Measurements from ENCODE around the gene OR52K2.
"Not testable (repeated sequence)": the region's sequence is repeated elsewhere in the genome, so short reads cannot be mapped to it uniquely, and the experiment has no call there.

The OR52K2 gene

DNA sequence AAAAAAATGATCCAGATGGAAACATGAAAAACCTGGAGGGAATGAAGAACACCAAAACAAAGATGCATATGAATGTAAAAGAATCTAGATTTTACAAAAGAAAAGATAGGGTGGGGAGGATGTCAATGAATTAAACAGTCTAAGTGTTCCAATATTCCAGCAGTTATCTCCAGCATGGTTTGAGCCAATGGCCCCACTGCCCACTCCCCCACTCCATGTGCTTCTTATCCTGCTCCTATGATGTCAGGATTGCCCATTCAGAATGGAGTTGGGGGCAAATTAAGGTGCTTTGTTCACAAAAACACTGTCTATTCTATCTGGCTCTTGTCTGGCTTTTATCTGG lies 32.1 kb downstream of the OR52K2 start:
- no peak for DNase-seq

- DNase-seq = peak in 1 of 2 donors; percentile 9
Observed at GRCh38 chr11:4482445-4482844, 33.4 kb downstream of the OR52K2 start, which contains the start of gene OR52K1. Gene OR52K1, plus strand, starts transcription at chr11:4482646. Its CDS starts 6,255 bp downstream, at chr11:4488901.

- DNase-seq = no peak
Observed at GRCh38 chr11:4484310-4484709, 35.2 kb downstream of the OR52K2 start.

GRCh38 chr11:4491405-4491804 lies 42.3 kb downstream of the OR52K2 start:
- not testable (repeated sequence) for DNase-seq

DNA sequence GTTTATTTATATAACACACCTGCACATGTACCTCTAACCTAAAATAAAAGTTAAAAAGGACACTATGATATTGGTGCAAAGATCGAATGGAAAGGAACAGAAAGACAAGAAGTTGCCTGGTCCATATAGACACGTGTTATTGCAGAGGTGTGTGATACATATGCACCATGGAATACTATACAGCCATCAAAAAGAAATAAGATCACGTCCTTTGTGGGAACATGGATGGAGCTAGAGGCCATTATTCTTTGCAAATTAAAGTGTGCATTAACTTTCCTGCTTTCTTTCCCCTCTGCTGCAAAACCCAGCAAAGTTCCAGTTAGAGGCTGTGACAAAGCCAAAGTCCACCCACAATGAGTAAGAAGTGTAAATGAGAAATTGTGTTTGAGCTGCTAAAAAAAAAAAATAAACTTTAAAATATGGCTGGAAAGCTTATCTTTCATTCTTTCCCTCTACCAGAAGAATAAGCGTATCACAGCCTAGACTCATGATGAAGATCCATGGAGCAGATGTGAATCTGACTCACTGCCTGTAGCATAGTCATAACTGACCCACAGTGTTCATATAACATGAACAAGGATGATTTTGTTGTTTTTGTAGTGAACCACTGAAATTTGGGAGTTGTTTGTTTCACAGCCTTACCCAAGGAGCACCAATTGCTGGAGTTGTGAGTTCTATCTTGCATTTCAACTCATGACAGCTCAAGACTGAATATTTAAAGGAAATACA lies 42.9 kb downstream of the OR52K2 start:
- no peak for DNase-seq

DNA sequence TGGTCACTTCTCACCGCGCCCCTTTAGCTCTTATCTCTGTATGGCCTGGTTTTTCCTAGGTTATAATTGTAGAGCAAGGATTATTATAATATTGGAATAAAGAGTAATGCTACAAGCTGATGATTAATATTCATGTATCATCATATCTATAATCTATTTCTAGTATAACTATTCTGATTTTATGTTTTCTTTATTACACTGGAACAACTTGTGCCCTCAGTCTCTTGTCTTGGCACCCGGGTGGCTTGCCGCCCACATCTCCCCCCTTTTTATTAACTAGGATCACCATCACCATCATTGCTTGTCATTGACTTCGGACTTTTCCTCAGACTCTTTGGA lies 44.4 kb downstream of the OR52K2 start:
- no peak for DNase-seq

DNA sequence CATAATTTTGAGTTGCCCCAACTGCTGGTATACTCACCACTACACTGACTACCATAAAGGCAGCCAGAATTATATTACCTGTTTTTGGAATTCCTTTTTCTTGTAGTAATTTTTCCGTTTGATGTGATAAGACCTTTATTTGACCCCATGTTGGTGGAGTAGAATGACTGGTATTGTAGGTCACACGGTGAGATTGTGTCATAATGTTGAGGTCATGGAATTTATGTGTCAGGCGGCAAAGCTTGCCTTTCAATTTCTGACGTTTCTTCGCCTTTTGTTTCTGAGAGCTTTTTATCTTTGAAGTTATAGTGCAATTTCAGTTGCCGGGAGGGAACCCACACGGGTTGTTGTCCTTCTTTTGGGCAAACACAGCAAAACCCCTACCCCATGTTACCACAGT lies 46.4 kb downstream of the OR52K2 start:
- DNase-seq = no peak

DNA sequence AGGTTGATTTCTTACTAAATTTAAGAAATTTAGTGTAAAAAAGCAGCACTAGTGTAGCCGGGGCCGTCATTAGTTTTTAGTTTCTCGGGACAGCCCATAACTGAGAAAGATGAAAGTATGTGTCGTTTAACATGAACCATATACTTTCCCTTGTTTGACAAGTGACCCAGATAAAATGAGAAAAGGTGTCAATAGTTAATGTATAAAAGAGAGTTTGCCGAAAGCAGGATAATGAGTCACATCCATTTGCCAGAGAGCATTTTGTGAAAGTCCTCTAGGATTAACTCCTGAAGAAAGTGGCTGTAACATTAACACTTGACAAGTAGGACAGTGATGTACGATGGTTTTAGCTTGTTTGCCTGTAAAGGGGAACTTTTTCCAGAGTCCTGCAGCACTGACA lies 46.9 kb downstream of the OR52K2 start:
- no peak for DNase-seq

DNA sequence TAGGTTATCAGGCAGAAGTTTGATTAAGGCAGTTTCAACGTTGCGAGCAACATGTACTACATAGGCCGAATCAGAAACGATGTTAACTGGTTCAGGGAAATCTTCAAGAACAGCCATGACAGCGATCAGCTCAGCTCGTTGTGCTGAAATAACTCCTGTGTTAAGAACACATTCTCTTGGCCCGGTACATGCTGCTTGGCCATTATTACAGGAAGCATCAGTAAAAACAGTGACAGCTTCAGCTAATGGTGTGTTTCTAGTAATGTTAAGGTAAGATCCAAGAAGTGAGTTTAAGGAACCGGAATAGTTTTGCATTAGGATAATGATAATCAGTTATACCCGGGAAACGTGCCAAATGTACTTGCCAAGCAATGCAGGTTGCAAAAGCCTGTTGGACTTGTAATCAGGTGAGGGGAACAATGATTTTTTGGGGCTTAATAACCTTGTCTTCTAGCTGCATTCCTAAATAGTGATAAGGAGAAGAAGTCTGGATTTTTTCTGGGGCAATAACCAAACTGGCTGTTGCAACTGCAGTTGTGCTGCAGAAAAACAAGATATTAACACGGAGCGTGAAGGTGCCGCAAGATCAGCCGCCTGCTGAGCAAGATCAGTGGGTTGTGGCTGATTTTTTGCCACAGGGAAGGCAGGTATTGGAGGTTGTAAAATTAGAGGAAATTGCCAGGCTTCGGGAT lies 47.6 kb downstream of the OR52K2 start:
- DNase-seq = no peak
